Measurements from ENCODE around the gene MPRIP.
"Not testable (repeated sequence)": the region's sequence is repeated elsewhere in the genome, so short reads cannot be mapped to it uniquely, and the experiment has no call there.

The MPRIP gene

DNA sequence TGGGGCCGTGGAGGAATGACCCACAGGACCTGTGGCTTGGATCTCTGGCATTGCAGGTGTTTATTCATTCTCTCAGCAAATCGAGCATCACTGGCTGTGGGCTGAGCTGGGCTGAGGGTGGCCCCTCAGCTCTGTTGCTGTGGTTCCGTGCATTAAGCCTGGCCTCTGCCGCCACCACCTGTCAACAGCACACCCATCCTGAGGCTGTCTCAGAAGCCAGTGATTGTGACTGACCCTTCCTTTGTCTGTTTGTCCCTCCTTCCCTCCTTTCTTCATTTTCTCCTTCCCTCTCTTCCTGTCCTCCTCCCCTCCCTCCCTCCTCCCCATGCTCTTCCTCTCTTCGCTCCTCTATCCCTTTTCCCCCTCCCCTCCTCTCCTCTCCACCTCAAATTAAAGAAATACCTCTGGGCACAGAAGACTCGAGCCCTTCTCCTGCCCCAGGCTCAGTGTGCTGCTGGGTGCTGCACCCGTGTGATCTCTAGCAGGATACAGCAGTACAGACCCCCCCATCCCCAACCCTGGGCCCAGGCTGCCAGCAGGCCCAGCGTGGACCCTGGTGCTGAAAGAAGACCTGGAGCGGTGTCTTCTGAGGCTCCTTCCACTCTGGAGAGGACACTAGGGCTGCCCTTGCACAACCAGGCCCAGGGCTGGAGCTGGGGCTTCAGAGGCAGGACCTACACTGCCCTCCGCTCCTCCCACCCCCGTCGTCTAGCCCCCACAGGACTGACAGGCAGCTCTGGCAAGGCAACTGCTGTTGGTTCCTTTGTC is 88.0 kb downstream of the MPRIP start:
- no peak for DNase-seq

DNA sequence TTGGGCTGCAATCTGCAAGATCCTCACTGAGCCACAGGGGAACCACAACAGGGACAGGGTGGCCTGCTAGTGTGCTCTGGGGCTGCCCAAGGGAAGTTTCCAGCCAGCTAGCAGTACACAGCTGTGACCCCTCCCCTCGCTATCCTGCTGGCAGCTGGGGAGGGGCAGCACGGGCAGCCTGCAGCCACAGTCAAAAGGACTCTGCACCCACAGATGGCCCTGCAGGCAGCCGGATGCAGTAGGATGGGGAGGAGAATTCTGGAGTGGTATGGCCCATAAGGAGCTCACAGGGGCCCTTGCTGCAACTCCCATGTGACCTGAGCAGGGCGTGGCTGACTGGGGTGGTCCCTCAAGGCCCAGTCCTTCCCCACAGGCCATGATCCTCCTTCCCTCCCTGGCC is 89.6 kb downstream of the MPRIP start:
- DNase-seq, result no peak

DNA sequence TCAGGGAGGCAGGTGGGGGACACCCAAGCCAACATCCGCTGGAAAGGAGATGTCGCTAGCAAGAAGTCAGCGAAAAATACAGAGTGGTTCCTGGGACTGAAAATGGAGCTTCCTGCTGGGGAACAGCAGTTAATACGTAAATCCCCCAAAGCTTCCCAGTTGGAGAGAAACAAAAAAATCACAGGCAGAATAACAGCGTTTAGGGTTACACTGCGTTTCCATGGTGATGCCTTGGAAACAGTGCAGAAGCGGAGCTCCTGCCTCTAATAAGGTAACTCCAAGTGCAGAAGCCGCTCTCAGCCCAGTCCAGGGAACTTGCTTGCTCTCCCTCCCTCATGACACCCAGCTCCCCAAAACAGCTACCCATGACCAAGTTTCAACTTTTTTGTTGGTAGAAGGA is 90.5 kb downstream of the MPRIP start:
- DNase-seq, result no peak

DNA sequence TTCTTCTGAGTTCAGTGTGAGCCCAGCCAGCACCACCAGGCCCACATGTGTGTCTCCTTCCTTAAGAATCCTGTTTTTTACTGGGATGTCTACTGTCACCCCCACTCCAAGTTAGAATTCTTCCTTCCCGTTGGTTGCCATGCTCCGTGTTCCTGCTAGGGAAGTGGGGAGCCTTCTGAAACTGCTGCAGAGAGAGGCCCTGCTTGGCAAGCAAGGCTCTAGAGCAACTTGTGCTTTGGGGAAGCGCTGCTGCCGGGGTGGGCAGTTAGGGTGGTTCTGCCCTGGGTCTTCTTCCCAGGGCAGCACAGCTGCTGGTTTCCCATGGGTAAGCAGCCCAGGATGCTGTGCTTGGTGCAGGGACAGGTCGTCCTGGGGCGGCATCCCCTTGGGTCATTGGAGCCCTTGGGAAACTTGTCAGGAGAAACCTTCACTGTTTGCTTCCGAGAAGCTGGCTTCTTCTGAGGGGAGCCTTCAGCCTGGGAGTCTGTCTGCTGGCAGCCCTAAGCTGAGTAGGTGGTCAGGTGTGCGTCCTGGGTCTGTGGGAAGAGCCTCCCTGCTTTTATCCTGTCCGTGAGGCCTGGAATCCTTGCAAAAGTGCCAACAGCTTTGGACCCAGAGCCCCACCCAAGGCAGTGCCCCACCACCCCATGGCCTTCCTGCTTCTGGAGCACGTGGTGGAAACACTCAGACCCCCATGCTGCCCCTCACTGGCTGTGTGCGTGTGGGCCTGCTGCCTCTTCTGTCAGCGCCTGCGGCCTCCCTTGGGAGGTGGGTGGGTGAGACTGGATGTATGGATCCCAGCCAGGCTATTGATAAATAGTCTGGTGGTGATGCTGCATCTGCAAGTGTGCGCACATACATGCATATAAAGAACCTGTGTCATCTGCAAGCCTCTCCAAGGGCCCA is 92.0 kb downstream of the MPRIP start:
- no peak for DNase-seq

DNA sequence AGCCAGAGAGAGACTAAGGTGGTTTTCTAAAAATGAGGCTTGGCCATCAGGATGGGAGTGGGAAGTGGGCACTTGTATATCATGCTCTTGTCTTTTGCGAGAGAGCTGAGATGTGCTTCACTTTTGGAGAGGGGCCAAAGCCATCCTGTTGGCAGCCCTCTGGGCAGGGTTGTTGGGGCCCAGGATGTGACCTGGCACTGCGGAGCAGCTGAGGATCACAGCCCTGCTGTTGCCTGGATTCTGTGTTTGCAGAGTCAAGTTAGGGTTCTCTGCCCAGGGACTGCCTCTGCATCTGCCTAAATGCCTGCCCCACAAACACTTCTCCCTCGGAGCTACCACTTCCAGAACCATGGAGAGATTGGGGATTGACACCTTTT is 92.7 kb downstream of the MPRIP start:
- no peak for DNase-seq

DNA sequence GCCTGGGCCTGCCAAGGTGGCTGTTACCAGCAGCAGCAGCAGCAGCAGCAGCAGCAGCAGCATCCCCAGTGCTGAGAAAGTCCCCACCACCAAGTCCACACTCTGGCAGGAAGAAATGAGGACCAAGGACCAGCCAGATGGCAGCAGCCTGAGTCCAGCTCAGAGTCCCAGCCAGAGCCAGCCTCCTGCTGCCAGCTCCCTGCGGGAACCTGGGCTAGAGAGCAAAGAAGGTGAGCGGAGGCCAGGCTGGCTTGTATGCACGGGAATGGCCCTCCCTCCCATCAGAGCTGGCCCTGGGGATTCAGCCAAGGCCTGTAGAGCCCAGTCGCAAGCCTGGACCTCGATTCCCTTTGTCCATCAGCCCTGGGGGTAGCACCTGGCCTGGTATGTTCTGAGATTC is 94.0 kb downstream of the MPRIP start:
- not testable (repeated sequence) for DNase-seq

DNA sequence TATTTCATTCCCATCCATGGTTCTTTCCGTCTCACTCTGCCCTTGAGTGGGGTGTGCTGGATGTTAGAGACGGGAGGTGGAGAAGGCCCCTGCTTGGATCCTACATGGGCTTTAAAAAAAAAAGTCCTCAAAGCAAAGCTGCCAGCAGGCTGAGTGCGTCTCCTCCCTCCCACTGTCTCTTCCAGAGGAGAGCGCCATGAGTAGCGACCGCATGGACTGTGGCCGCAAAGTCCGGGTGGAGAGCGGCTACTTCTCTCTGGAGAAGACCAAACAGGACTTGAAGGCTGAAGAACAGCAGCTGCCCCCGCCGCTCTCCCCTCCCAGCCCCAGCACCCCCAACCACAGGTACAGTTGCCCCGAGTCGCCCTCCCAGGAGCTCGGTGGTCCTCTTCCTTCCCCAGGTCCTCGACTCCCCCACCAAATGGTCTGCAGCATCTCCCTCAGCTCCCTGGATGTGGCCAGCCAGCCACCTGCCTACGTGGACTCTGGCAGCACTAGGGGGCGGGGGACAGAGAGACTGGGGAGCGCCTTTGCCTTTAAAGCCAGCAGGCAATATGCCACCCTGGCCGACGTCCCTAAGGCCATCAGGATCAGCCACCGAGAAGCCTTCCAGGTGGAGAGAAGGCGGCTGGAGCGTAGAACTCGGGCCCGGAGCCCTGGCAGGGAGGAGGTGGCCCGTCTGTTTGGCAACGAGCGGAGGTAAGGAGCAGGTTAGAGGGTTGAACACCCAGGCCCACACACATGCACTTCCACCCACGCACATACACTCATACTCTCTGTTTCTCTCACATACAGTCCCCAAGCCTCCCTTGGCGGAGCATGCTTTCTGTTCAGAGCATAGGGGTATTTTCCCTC is 95.7 kb downstream of the MPRIP start:
- no peak for DNase-seq

DNA sequence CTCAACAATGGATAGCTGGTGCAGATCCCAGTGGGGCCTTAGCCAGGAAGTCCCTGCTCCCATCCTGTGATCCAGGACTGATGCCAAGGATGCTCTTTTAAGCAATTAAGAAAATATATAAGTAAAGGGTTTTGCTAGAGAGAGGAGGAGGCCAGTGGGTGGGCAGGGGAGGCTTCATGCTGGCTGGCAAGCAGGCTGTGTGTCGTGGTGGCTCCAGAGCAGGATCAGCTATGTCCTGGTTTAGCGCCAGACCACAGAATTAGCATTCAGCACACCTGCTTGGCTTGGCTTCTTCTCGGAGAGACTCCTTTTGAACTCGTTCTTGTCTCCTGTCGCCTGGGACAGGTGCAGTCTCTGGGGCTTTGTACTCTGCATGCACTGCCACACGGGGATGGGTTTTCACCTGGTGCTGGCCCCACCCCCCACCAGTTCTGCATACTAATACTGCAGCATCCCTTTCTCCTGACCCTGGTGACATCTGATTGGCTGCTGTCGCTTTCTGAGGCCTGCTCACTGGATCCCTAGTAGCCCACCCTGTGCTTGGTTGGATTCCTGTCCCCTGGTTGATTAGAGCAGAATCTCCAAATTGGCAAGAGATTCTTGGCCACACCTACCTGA is 97.8 kb downstream of the MPRIP start:
- no peak for DNase-seq

DNA sequence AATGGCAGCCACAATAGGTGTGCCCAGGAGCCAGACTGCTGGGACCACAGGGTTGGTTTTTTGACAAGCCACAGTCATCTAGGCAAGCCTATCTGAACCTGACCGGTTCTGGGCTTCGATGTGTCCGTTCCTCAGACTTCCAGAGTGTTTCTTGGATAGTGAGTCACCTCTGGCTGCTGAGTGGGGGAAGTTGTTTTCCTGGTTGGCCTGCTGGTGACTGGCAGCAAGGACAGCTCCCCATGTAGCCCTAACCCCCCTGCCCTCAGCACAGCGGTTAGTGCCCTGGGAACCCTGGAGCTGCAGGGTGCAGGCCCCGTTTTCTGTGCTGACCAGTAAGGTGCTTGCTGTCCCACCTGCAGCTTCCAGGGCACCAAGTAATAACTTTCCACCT is 98.3 kb downstream of the MPRIP start:
- no peak for DNase-seq

DNA sequence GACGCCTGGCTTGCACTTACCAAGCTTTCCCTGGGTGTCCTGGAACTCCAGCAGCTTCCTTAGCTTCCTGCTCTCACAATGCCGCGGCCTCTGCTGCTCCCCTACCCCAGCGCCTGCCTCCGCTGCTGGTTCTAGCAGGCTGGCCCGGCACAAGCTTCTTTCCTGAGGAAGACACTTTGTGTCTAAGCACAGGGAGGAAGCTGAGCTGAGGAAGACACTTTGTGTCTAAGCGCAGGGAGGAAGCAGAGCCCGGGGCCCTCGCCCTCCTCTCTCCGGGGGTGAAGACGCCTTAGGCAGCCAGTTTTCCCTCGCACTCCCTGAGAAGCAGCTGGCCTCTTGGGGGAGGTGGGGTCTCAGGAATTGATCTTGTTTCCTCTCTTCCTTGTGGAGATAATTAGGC is 99.0 kb downstream of the MPRIP start:
- DNase-seq, result no peak

DNA sequence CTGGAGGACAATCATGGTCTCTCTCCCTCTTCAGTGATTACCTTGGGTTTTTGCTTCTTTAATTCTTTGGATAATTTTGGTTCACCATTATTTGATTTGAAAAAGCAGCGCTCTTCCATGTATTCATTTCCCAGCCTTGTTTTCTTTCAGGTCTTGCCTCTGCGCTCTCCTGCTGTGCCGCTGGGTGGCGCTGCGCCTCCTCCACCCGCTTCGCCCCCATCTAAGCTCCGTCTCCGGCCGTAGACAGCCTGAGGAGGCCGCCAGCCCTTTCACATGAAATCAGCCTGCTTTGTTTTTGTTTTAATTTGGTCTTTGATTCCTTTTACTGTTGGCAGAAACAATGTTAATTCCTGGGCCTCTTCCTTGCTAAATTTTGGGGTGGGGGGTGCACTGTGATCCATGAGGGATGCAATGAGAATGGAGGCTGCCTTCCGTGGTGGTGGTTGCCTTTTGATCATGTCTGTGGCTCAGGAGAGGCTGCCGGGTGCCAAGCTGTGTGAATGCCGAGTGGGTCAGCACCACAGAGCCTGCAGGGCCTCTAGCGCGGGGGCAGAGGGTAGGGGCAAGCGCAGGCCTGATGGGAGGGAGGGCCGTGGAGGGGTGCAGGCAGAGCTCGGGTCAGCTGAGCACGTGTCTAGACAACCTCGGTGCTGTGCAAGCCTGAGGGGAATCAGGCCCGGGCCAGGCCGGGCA is 99.7 kb downstream of the MPRIP start:
- peak; percentile 82 for DNase-seq

DNA sequence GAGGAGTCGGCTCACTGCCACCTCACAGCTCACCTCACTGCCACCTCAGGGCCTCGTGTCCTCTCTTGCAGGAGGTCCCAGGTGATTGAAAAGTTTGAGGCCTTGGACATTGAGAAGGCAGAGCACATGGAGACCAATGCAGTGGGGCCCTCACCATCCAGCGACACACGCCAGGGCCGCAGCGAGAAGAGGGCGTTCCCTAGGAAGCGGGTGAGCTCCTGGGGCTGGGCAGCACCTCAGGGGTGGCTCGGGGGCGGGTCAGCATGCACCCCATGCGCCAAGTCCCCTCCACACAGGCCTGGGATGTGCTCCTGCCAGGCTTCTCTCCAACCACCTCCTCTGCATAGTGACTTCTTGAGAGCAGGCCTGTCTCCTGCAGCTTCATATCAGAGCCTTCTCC is 100.3 kb downstream of the MPRIP start:
- no peak for DNase-seq

DNA sequence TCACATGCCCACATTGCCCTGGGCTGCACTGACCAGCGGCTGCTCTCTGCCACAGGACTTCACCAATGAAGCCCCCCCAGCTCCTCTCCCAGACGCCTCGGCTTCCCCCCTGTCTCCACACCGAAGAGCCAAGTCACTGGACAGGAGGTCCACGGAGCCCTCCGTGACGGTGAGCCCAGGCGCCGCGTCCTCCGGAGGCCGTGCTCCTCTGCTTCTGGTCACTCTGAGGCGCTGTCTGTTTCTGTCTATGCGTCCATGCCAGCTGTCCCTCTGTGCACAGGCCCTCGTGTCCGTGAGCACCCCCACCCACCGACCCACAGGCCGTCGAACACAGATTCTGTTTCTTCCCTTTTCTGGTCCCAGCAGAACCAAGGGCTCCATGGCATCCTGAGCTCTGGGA is 101.2 kb downstream of the MPRIP start:
- no peak for DNase-seq

DNA sequence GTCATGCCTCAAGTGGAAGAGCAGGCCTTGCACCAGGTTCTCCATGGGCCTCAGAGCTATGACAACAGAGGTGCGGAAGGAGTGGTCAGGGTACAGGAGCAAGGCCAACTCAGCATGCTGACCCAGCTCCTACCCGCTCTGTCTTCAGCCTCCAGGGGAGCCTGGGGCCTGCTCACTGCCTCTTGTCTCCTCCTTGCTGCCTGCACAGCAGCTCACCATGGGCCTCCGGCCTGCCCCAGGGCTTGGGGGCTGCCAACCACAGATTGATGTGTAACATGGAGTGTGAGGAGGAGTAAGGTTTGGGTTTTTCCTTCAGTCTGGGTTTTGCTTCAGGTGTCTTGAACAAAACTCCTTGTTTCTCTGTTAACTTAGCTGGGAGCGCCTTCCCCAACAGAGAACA is 101.8 kb downstream of the MPRIP start:
- DNase-seq, result no peak

DNA sequence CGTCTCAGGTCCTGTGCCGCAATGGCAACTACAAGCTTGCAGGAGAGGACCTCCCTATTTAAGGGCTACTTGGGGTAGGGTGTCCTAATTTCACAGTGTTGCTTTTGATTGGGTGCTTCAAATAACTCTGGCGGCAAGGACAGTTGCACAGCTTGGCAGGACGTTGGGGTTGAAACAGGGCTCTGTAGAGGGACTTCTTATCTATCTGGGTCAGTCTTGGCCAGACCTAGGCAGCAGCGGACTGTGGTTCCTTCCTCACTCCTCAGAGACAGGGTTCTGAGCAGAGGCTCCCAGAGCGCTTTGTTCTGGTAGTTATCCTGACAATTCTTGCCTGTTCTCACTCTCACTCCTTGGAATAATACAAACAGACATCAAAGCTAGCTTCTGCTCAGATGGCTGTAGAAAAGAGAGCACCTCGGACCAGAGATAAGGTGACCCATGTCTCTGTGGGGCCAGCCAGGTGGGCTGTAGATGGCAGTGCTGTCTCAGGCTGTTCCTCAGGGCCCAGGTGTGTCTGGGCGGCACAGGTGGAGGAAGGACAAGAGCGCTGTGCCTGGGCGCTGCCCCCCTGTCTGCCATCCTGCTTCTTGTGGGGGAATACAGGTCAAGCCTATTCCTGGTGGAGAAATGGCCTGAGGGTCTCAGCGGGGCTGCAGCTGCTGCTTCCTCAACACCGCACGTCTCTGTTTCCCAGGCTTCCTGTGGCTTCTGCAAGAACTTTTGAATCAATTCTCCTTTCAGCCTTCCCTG is 102.8 kb downstream of the MPRIP start:
- no peak for DNase-seq

DNA sequence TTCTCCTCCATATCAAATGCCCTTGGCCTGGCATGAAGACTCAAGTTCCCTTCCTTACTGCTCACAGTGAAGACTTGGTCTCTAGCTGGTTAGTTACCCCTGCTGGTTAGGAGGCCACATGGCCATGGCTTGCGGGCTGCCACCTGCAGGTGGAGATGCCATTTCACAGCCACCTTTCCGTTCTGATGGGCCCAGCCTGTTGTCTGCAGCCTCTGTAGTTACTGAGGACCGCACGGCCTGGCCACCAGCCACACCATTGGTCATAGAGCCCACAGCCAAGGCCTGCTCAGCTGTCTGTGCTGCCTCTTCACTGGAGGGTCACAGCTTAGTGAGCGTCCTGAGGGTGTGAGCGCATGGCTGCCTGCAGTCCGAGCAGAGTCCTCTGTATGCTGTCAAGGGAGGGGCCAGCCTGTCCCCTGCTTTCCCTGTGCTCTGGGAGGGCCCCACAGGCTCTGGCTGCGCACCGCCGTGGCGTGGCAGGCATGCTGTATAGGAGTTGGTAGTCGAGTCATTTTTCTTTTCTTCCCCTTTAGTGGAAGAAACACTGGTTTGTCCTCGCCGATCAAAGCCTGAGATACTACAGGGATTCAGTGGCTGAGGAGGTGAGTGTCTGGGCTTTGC is 104.6 kb downstream of the MPRIP start:
- DNase-seq, result no peak

DNA sequence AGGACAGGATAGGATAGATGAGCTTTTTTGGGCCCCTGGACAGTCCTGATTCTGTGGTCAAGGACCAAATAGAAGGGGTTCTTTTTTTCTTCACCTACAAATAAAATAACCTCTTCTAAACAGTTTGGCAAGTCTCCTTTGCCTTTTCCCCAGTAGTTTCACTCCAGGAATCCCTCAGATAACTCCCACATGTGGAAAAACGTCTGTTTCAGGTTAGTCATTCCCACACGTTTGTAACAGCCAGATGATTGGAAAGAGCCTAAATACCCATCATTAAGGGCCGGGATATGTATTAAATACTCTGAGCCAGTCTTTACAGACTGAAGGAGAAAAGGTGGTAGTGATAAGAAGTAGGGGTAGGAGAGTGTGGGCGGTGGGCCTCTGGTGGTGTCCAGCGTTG is 105.6 kb downstream of the MPRIP start:
- no peak for DNase-seq

DNA sequence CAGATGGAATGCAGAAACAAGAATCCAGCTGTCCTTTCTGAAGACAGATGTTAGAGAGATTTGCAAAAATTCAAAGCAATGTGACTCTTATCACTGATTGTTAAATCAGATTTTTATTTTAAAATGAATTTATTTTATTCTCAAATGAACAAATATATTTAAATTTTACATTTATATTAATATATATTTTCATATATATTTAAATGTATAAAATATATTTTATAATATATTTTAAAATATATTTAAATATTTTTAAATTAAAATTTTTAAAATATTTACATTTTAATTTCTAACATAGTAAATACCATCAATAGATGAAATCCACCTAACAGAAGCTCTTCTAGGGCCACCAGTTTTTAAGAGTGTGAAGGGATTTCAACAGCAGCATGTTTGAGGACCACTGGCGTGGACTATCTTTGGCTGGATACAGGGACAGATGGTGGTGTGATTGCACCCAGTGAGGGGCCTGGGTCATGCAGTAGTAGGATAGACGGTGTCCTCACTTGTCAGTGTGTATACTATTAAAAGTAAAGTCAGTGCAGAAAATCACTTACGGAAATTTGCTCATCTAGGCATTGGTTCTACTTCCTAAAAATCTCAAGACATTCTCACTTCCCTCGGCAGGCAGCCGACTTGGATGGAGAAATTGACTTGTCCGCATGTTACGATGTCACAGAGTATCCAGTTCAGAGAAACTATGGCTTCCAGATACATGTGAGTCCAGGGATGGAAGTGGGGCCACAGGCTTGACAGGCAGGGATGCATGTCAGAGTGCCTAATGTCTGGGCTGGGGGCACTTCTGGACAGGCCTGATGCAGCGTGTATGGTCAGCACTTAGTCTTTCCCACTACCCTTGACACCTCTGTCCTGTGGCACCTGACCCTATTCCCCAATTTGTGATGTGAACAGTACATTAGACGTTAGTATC is 107.5 kb downstream of the MPRIP start:
- DNase-seq, result no peak

DNA sequence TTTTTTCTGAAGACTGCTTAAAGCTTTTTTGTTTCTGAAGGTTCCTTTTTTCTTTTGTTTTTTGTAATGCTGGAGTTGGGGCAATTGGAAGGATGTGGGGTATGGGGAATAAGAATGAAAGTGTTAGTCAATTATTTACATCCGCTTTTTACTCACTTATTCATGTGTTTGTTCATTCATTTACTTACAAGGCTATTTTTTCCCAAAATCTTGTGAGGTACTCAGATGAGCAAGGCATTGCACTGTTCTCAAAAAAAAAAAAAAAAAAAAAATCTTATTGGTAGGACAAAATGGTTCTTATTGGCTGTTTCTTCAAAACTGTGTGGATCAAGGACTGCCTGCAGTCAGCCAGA is 108.2 kb downstream of the MPRIP start:
- DNase-seq, result no peak

DNA sequence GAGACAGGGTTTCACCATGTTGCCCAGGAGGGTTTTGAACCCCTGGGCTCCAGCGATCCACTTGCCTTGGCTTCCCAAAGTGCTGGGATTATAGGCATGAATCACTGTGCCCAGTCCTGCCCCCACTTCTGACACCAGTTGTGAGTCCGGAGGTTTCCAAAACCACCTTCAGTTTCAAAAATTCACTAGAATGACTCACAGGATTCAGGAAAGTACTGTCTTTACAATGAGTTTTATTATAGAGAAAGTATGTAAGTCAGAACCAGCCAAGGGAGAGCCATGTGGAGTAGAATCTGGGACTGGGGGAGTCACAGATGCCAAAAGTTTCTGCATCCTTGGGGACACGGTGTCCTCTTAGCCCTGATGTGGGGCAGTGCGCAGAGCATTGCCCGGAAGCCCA is 108.8 kb downstream of the MPRIP start:
- DNase-seq, result no peak
